ENCODE data around the gene KRTAP11-1. TPM values are rescaled to one million over a fixed set of nuclear protein-coding genes. Genes with fewer than 3 reads are reported as not detected.

KRTAP11-1 gene
- total RNA-seq, 1 donor: not detected

DNA sequence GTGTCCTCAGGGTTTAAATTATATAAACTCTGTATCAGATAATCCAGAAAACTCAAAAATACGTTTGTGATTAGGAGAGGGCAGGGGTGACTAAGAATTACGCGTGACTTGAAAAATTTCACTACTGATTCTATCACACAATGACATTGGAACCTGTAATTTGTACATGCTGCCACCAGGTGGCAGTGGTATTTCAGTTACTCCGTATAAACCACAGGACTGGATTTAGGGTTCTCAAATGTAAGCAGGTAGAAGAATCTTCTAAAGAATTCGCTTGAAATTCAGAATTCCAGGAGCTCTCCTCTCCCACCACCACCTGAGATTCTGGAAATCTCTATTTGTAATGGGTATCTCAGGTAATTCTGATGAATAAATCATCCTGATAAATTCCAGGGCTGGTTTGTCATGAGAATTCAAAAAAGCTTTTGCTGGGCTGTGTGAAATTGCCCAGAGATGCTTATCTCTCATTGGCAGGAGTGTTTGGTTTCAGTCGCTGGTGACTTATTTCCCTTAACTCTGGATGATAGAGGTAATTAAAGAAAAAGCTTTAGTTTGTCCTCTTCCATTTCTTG is 50.1 kb downstream of the KRTAP11-1 start:
- H3K4me3 ChIP-seq (ENCODE audit: low read depth, low read length): no peak overlapping the region
- TF ChIP-seq, protein P1, sequence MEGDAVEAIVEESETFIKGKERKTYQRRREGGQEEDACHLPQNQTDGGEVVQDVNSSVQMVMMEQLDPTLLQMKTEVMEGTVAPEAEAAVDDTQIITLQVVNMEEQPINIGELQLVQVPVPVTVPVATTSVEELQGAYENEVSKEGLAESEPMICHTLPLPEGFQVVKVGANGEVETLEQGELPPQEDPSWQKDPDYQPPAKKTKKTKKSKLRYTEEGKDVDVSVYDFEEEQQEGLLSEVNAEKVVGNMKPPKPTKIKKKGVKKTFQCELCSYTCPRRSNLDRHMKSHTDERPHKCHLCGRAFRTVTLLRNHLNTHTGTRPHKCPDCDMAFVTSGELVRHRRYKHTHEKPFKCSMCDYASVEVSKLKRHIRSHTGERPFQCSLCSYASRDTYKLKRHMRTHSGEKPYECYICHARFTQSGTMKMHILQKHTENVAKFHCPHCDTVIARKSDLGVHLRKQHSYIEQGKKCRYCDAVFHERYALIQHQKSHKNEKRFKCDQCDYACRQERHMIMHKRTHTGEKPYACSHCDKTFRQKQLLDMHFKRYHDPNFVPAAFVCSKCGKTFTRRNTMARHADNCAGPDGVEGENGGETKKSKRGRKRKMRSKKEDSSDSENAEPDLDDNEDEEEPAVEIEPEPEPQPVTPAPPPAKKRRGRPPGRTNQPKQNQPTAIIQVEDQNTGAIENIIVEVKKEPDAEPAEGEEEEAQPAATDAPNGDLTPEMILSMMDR (IDR thresholded peaks at IDR 0.05; ENCODE audit: insufficient read depth, low read depth, low read length): peak; percentile 25
- DNase-seq (ENCODE audit: low read depth): no peak

Other genes starting within 250 kb of the KRTAP11-1 start
- gene KRTAP20-2, start 246.4 kb downstream of the KRTAP11-1 start, total RNA-seq: not detected in 2 replicates
- not detected in 2 replicates for gene KRTAP20-3, start 238.7 kb downstream of the KRTAP11-1 start, total RNA-seq
- not detected in 2 replicates for gene KRTAP21-3, start 162.8 kb downstream of the KRTAP11-1 start, total RNA-seq
- not detected in 2 replicates for gene KRTAP21-2, start 134.3 kb downstream of the KRTAP11-1 start, total RNA-seq
- gene KRTAP21-1, start 126.2 kb downstream of the KRTAP11-1 start, total RNA-seq: not detected in 2 replicates
- not detected in 2 replicates for gene KRTAP8-1, start 68.3 kb downstream of the KRTAP11-1 start, total RNA-seq
- gene KRTAP7-1, start 51.8 kb downstream of the KRTAP11-1 start, total RNA-seq: not detected in 2 replicates
- gene KRTAP19-8, start 156.9 kb upstream of the KRTAP11-1 start, total RNA-seq: not detected in 2 replicates

All from fibroblast of villous mesenchyme (primary cell).